ENCODE data around the gene EMC10.

DNA sequence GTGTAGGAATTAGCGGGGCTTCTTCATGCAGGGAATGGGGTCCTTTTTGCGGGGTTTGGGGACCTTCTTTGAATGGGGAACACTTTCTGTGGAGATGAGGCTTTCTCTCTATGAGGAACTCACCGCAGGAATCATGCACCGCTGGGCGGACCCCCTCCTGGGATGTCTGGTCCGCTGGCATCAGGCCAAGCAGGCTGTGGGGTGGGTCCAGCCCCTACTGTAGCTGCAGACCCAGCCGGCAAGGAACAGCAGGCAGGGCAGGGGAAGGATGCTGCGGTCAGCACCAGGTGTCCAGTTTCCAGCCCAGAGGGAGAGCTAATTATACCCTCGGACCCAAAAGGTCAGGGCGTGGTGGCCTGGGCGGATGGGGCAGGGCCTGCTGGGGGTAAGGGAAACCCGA, 41.8 kb upstream of the EMC10 start:
- TF ChIP-seq, protein P1, sequence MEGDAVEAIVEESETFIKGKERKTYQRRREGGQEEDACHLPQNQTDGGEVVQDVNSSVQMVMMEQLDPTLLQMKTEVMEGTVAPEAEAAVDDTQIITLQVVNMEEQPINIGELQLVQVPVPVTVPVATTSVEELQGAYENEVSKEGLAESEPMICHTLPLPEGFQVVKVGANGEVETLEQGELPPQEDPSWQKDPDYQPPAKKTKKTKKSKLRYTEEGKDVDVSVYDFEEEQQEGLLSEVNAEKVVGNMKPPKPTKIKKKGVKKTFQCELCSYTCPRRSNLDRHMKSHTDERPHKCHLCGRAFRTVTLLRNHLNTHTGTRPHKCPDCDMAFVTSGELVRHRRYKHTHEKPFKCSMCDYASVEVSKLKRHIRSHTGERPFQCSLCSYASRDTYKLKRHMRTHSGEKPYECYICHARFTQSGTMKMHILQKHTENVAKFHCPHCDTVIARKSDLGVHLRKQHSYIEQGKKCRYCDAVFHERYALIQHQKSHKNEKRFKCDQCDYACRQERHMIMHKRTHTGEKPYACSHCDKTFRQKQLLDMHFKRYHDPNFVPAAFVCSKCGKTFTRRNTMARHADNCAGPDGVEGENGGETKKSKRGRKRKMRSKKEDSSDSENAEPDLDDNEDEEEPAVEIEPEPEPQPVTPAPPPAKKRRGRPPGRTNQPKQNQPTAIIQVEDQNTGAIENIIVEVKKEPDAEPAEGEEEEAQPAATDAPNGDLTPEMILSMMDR (conservative IDR thresholded peaks at IDR 0.05; ENCODE audit: low read depth, low read length), result no peak
- no peak for TF ChIP-seq EZH2 (IDR thresholded peaks at IDR 0.05; ENCODE audit: borderline replicate concordance, low read depth, low read length, poor library complexity, severe bottlenecking)
